Gastrocnemius medialis (tissue), 4 donors: ENCODE results near the gene TSHZ3.

Experiments
- CTCF ChIP-seq, 5 experiments: fragments of 450-650 bp in 3 of 5; fragments of 200-600 bp in 2 of 5; sonication (generic) in 2 of 5; IDR thresholded peaks in 4 of 5; conservative IDR thresholded peaks in 1 of 5; 1 replicate in 4 of 5; 2 replicates in 1 of 5; pipeline ENCODE4 v1.5.1; 2016 to 2019; ENCODE audit warnings: antibody characterized with exemption in 5 of 5, mild to moderate bottlenecking in 3 of 5, moderate library complexity in 3 of 5
- POLR2A ChIP-seq, 2 donors: fragments of 450-650 bp; IDR thresholded peaks; one replicate each; pipeline ENCODE4 v1.6.1; 2017; ENCODE audit warnings: antibody characterized with exemption in 2 of 2, mild to moderate bottlenecking in 2 of 2, moderate library complexity in 2 of 2

DNA sequence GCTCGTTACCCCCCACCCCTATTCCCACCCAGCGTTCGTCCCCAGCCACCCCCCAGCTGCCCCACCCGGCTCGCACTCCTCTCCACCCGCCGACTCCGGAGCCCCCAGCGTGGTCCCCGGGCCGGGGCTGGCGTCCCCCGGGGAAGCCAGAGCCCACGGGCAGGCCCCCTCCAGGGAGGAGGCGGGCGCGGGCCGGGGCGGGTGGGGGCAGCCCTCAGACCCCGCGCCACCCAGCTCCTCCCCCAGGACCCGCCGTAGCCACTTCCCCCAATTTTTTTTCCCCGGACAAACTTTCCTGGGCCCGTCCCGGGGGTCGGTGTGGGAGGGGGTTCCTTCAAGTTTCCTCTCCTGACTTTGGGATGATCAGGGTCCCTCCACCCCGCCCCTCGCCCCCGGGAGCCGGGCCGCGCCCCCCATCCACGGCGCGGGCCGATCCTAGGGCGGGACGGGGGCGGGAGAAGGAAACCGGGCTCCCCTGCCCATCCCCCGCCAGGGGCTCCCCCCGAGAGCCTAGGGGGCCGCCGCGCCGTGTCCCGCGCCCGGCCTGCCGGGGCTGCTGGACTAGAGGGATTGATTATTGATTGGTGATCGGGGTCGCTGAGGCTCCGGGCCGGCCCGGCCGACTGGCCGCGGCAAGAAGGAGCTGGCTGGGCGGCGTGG, 927 bp upstream of the TSHZ3 start:
- TF ChIP-seq CTCF (IDR thresholded peaks at IDR 0.05 in 4 of 5, conservative IDR thresholded peaks at IDR 0.05 in 1 of 5) (no peak), POLR2A (IDR thresholded peaks at IDR 0.05) (no peak)
